IMR-90 (cell line): ENCODE results near the gene PACC1. TPM values are rescaled to one million over a fixed set of nuclear protein-coding genes. Genes with fewer than 3 reads are reported as not detected.

Experiments
- ATAC-seq: fragments of 200-7000 bp; cut with Tn5 transposase; 2 replicates; pipeline ENCODE4 v1.9.1; 2020; ENCODE audit warnings: low read depth, mild to moderate bottlenecking, moderate library complexity
- BruUV-seq: library from RNA; stranded (reverse); fragments of 400-500 nt; replicated peaks from 2 replicates; lab custom pipeline; 2021; lab: Mats Ljungman, UMichigan
- CTCF ChIA-PET: fragments of 300-600 bp; formaldehyde crosslinking; extraction: SDS; loops from one replicate; lab custom pipeline; 2021; ENCODE audit warnings: antibody characterized with exemption; lab: Yijun Ruan, JAX
- POLR2A ChIA-PET: fragments of 300-600 bp; sonication (Branson Sonifier 250); formaldehyde crosslinking; loops from one replicate; lab custom pipeline; 2022; ENCODE audit warnings: antibody characterized with exemption; ENCODE audit not compliant: unreplicated experiment; lab: Charles Lee
- DNase-seq: peaks from one replicate; pipeline ENCODE4 v3.0.0; 2013
- H2AFZ ChIP-seq: replicated peaks from 2 replicates; pipeline ENCODE3; 2013; ENCODE audit warnings: low read length, mild to moderate bottlenecking; ENCODE audit not compliant: poor library complexity
- H2AK5ac ChIP-seq: 2 replicates; pipeline ENCODE4 v1.6.1; 2013; ENCODE audit warnings: low read depth, low read length, inconsistent platforms
- H2AK9ac ChIP-seq: replicated peaks from 2 replicates; pipeline ENCODE3; 2013; ENCODE audit warnings: mild to moderate bottlenecking, low read depth, low read length, moderate library complexity; ENCODE audit not compliant: poor library complexity
- H2BK120ac ChIP-seq: 2 replicates; pipeline ENCODE4 v1.6.1; 2013; ENCODE audit warnings: low read depth, low read length, inconsistent platforms
- H2BK15ac ChIP-seq: 3 replicates; pipeline ENCODE4 v1.6.1; 2013; ENCODE audit warnings: low read depth, low read length, inconsistent platforms
- H2BK20ac ChIP-seq: 2 replicates; pipeline ENCODE4 v1.6.1; 2013; ENCODE audit warnings: low read depth, mild to moderate bottlenecking, inconsistent platforms, low read length, moderate library complexity
- H2BK5ac ChIP-seq: 2 replicates; pipeline ENCODE4 v1.6.1; 2013; ENCODE audit warnings: mild to moderate bottlenecking, low read depth, low read length, inconsistent platforms; ENCODE audit not compliant: poor library complexity, severe bottlenecking
- H3K14ac ChIP-seq: replicated peaks from 2 replicates; pipeline ENCODE4 v1.6.1; 2013; ENCODE audit warnings: low read depth, low read length, inconsistent platforms
- H3K18ac ChIP-seq: 2 replicates; pipeline ENCODE4 v1.6.1; 2013; ENCODE audit warnings: low read depth, low read length, control low read depth
- H3K23ac ChIP-seq: 2 replicates; pipeline ENCODE4 v1.6.1; 2013; ENCODE audit warnings: low read depth, low read length, inconsistent platforms
- H3K27ac ChIP-seq: 2 replicates; pipeline ENCODE4 v1.5.1; 2013; ENCODE audit warnings: mild to moderate bottlenecking, control low read depth, low read length; ENCODE audit not compliant: insufficient read depth
- H3K27me3 ChIP-seq: 2 replicates; pipeline ENCODE4 v1.6.1; 2013; ENCODE audit warnings: low read length; ENCODE audit not compliant: control insufficient read depth, insufficient read depth
- H3K36me3 ChIP-seq: 2 replicates; pipeline ENCODE4 v1.6.1; 2013; ENCODE audit warnings: low read length, mixed read lengths; ENCODE audit not compliant: control insufficient read depth, insufficient read depth
- H3K4ac ChIP-seq: 2 replicates; pipeline ENCODE4 v1.6.1; 2013; ENCODE audit warnings: low read depth, low read length, inconsistent platforms
- H3K4me1 ChIP-seq: 2 replicates; pipeline ENCODE4 v1.6.1; 2013; ENCODE audit warnings: low read length, mixed read lengths; ENCODE audit not compliant: control insufficient read depth, insufficient read depth
- H3K4me2 ChIP-seq: 2 replicates; pipeline ENCODE4 v1.6.1; 2013; ENCODE audit warnings: low read depth, mild to moderate bottlenecking, control low read depth, low read length, moderate library complexity
- H3K4me3 ChIP-seq: 2 replicates; pipeline ENCODE4 v1.5.1; 2013; ENCODE audit warnings: low read depth, mild to moderate bottlenecking, control low read depth, low read length, moderate library complexity; ENCODE audit not compliant: insufficient read depth
- H3K56ac ChIP-seq: 2 replicates; pipeline ENCODE4 v1.6.1; 2013; ENCODE audit warnings: low read length, inconsistent platforms; ENCODE audit not compliant: insufficient read depth; ENCODE audit errors: extremely low read depth
- H3K79me1 ChIP-seq, 2 experiments: 2 replicates each; pipeline ENCODE4 v1.6.1; 2013; ENCODE audit warnings: low read length in 2 of 2, inconsistent platforms in 1 of 2, low read depth in 1 of 2
- H3K9ac ChIP-seq: 2 replicates; pipeline ENCODE4 v1.6.1; 2013; ENCODE audit warnings: low read depth, low read length, control low read depth
- H3K9me1 ChIP-seq: 2 replicates; pipeline ENCODE4 v1.6.1; 2013; ENCODE audit warnings: low read length, inconsistent platforms; ENCODE audit not compliant: insufficient read depth
- H3K9me3 ChIP-seq: 2 replicates; pipeline ENCODE4 v1.6.1; 2013; ENCODE audit warnings: low read length; ENCODE audit not compliant: control insufficient read depth, insufficient read depth
- H4K20me1 ChIP-seq: 2 replicates; pipeline ENCODE4 v1.6.1; 2013; ENCODE audit warnings: low read length, inconsistent platforms; ENCODE audit not compliant: insufficient read depth
- H4K5ac ChIP-seq: 2 replicates; pipeline ENCODE4 v1.6.1; 2013; ENCODE audit warnings: mild to moderate bottlenecking, low read depth, low read length, control low read depth
- H4K8ac ChIP-seq, 2 experiments: 2 replicates each; pipeline ENCODE4 v1.6.1; 2013; ENCODE audit warnings: low read depth in 2 of 2, low read length in 2 of 2, control low read depth in 1 of 2, inconsistent platforms in 1 of 2
- H4K91ac ChIP-seq: 2 replicates; pipeline ENCODE4 v1.6.1; 2013; ENCODE audit warnings: low read depth, low read length, inconsistent platforms; ENCODE audit not compliant: insufficient read depth
- BHLHE40 ChIP-seq: fragments of 150-350 bp; IDR thresholded peaks from 2 replicates; pipeline ENCODE4 v1.6.1; 2016; ENCODE audit warnings: mild to moderate bottlenecking, low read depth, low read length
- CHD1 ChIP-seq: IDR thresholded peaks from 2 replicates; pipeline ENCODE4 v1.6.1; 2012; ENCODE audit warnings: low read depth, low read length, improper control_type of control experiment
- FOS ChIP-seq: fragments of 150-350 bp; IDR thresholded peaks from 2 replicates; pipeline ENCODE4 v1.6.1; 2016; ENCODE audit warnings: low read depth, low read length
- MAFK ChIP-seq: IDR thresholded peaks from 2 replicates; pipeline ENCODE4 v1.6.1; 2012; ENCODE audit warnings: low read depth, low read length, improper control_type of control experiment
- MXI1 ChIP-seq: IDR thresholded peaks from 2 replicates; pipeline ENCODE4 v1.6.1; 2012; ENCODE audit warnings: low read depth, mild to moderate bottlenecking, low read length, moderate library complexity, borderline replicate concordance
- NFE2L2 ChIP-seq: fragments of 150-350 bp; IDR thresholded peaks from 2 replicates; pipeline ENCODE4 v1.6.1; 2016; ENCODE audit warnings: low read depth, mild to moderate bottlenecking, low read length
- RAD21 ChIP-seq: IDR thresholded peaks from 2 replicates; pipeline ENCODE4 v1.6.1; 2012; ENCODE audit warnings: low read length, improper control_type of control experiment
- RCOR1 ChIP-seq: IDR thresholded peaks from 2 replicates; pipeline ENCODE4 v1.6.1; 2012; ENCODE audit warnings: mild to moderate bottlenecking, low read length, improper control_type of control experiment; ENCODE audit not compliant: insufficient replicate concordance
- RFX5 ChIP-seq: IDR thresholded peaks from 2 replicates; pipeline ENCODE4 v1.8.0; 2012; ENCODE audit warnings: low read depth, mild to moderate bottlenecking, low read length, moderate library complexity
- SMC3 ChIP-seq: fragments of 150-350 bp; IDR thresholded peaks from 2 replicates; pipeline ENCODE4 v1.6.1; 2016; ENCODE audit warnings: low read depth, mild to moderate bottlenecking, antibody characterized with exemption, low read length, moderate library complexity
- WGBS, 2 experiments: methylation state at CpG; one replicate each; pipeline versions ENCODE4 v1.1.5 to v1.1.7; 2013; ENCODE audit warnings: missing lambda C conversion rate in 2 of 2; ENCODE audit not compliant: insufficient read length in 1 of 2; ENCODE audit errors: extremely low coverage in 2 of 2; 5-methylcytosine and 5-hydroxymethylcytosine counted together
- dilution Hi-C: fragments of 300-500 bp; cut with HindIII; formaldehyde crosslinking; loops from one replicate; pipeline ENCODE4 v1.14.3; 2018; ENCODE audit warnings: low sequenced_read_pairs; ENCODE audit not compliant: unreplicated experiment
- in situ Hi-C: fragments of 300-500 bp; cut with MboI; formaldehyde crosslinking; loops from 3 replicates; pipeline ENCODE4 v1.14.3; 2019; ENCODE audit warnings: low sequenced_read_pairs, inconsistent platforms, mixed read lengths
- intact Hi-C: fragments of 100-400 bp; cut with micrococcal nuclease; formaldehyde crosslinking; loops from 2 replicates; pipeline ENCODE4 v1.10.0; 2022
- polyA plus RNA-seq, 3 experiments: library from polyadenylated mRNA; depleted of rRNA; stranded (reverse); fragments of >200 nt; gene quantifications; 2 replicates each; pipeline ENCODE4 v1.2.3, GENCODE V29; 2012; ENCODE audit warnings: low replicate concordance in 1 of 3
- total RNA-seq: library from RNA; depleted of rRNA; stranded (reverse); fragments of >200 nt; gene quantifications from 2 replicates; pipeline ENCODE4 v1.2.3, GENCODE V29; 2012
- TF ChIP-seq, protein P1 (sequence below): fragments of 150-350 bp; IDR thresholded peaks from 2 replicates; pipeline ENCODE4 v1.6.1; 2016; ENCODE audit warnings: low read depth, mild to moderate bottlenecking, low read length, moderate library complexity, borderline replicate concordance
- TF ChIP-seq, protein P2 (sequence below): conservative IDR thresholded peaks from 2 replicates; pipeline ENCODE4 v1.5.1; 2012; ENCODE audit warnings: mild to moderate bottlenecking, low read depth, low read length, improper control_type of control experiment
- TF ChIP-seq, protein P3 (sequence below): fragments of 150-350 bp; IDR thresholded peaks from 2 replicates; pipeline ENCODE4 v1.6.1; 2017; ENCODE audit warnings: mild to moderate bottlenecking, antibody characterized with exemption, low read length, low read depth

Gene PACC1
- total and polyA plus RNA-seq, 2 of the 4 experiments (the other 2 are of a cell fraction): 8.6 to 13.4 TPM

DNA sequence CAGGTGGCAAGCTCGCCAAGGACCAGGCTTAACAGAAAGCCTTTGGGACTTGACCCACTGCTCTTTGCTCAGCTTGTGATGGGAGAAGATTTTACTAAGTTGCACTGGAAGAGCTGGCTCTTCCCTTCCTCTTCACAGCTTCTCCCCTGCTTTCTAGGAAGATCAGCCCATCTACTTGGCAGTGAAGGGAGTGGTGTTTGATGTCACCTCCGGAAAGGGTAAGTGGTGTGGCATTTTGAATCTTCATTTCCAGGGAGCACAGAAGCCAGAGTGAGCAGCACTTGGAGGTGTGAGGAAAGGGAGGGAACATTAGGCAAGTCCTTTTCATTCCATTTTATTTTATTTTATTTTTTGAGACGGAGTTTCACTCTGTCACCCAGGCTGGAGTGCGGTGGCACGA lies 27.7 kb upstream of the PACC1 start:
- Histone ChIP-seq H4K8ac (no peak overlapping the region), H4K20me1 (peaks cover 4% of the 10 kb centered on the region), H2AK5ac (no peak overlapping the region), H3K27ac (no peak overlapping the region), H2BK120ac (no peak overlapping the region), H3K9me1 (0 out of 2 replicates have a peak, but pooled peaks cover 3% of the 10 kb centered on the region), H3K4me2 (no peak overlapping the region), H2BK5ac (no peak overlapping the region), H3K18ac (no peak overlapping the region), H3K9me3 (no peaks in the 10 kb centered on the region), H3K9ac (no peak overlapping the region), H2AFZ (no peak overlapping the region), H2BK15ac (no peak overlapping the region), H3K4me3 (no peak overlapping the region), H3K14ac (no peak overlapping the region), H3K23ac (no peak overlapping the region), H2AK9ac (no peak overlapping the region), H3K4me1 (0 out of 2 replicates have a peak, but pooled peaks cover 2% of the 10 kb centered on the region), H4K5ac (no peak overlapping the region), H4K91ac (no peak overlapping the region), H2BK20ac (no peak overlapping the region), H3K27me3 (no peaks in the 10 kb centered on the region), H3K36me3 (peaks cover 17% of the 10 kb centered on the region), H3K4ac (no peak overlapping the region), H3K79me1 (peaks cover 7 to 16% of the 10 kb centered on the region in 2 experiments), H3K56ac (no peak overlapping the region)
- dilution Hi-C loops (no loop called here), intact Hi-C loops (no loop called here), in situ Hi-C loops (no loop called here)
- no CpG with 5 or more reads among the region's 5 CpGs for WGBS, 2 experiments
- no TSS peak for BruUV-seq
- TF ChIP-seq BHLHE40: no peak
- no peak for TF ChIP-seq SMC3
- no peak for TF ChIP-seq CHD1
- no peak for TF ChIP-seq RFX5
- TF ChIP-seq FOS: no peak
- TF ChIP-seq RCOR1: no peak
- no peak for TF ChIP-seq NFE2L2
- TF ChIP-seq, protein P1, sequence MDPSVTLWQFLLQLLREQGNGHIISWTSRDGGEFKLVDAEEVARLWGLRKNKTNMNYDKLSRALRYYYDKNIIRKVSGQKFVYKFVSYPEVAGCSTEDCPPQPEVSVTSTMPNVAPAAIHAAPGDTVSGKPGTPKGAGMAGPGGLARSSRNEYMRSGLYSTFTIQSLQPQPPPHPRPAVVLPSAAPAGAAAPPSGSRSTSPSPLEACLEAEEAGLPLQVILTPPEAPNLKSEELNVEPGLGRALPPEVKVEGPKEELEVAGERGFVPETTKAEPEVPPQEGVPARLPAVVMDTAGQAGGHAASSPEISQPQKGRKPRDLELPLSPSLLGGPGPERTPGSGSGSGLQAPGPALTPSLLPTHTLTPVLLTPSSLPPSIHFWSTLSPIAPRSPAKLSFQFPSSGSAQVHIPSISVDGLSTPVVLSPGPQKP: no peak
- TF ChIP-seq RAD21: no peak
- TF ChIP-seq MXI1: no peak
- TF ChIP-seq, protein P2, sequence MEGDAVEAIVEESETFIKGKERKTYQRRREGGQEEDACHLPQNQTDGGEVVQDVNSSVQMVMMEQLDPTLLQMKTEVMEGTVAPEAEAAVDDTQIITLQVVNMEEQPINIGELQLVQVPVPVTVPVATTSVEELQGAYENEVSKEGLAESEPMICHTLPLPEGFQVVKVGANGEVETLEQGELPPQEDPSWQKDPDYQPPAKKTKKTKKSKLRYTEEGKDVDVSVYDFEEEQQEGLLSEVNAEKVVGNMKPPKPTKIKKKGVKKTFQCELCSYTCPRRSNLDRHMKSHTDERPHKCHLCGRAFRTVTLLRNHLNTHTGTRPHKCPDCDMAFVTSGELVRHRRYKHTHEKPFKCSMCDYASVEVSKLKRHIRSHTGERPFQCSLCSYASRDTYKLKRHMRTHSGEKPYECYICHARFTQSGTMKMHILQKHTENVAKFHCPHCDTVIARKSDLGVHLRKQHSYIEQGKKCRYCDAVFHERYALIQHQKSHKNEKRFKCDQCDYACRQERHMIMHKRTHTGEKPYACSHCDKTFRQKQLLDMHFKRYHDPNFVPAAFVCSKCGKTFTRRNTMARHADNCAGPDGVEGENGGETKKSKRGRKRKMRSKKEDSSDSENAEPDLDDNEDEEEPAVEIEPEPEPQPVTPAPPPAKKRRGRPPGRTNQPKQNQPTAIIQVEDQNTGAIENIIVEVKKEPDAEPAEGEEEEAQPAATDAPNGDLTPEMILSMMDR: no peak
- no peak for TF ChIP-seq MAFK
- TF ChIP-seq, protein P3, sequence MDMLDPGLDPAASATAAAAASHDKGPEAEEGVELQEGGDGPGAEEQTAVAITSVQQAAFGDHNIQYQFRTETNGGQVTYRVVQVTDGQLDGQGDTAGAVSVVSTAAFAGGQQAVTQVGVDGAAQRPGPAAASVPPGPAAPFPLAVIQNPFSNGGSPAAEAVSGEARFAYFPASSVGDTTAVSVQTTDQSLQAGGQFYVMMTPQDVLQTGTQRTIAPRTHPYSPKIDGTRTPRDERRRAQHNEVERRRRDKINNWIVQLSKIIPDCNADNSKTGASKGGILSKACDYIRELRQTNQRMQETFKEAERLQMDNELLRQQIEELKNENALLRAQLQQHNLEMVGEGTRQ: no peak
- DNase-seq (no peak), ATAC-seq (no peak)
- CTCF ChIA-PET: interaction anchor here (0.8 kb wide), 1 partner anchor 10 kb away, joined by 3 read pairs; the partner anchor contains the start of gene NENF
- POLR2A ChIA-PET: no interaction called here
